Fibroblast of skin of scalp (primary cell): ENCODE measurements around the gene MED27.
A peak's percentile ranks its signal among the peaks of the same experiment; 100 is the strongest.

Experiments used
- DNase-seq: peaks from one replicate; pipeline ENCODE4 v3.0.0-alpha.2; 2013

MED27 gene

DNA sequence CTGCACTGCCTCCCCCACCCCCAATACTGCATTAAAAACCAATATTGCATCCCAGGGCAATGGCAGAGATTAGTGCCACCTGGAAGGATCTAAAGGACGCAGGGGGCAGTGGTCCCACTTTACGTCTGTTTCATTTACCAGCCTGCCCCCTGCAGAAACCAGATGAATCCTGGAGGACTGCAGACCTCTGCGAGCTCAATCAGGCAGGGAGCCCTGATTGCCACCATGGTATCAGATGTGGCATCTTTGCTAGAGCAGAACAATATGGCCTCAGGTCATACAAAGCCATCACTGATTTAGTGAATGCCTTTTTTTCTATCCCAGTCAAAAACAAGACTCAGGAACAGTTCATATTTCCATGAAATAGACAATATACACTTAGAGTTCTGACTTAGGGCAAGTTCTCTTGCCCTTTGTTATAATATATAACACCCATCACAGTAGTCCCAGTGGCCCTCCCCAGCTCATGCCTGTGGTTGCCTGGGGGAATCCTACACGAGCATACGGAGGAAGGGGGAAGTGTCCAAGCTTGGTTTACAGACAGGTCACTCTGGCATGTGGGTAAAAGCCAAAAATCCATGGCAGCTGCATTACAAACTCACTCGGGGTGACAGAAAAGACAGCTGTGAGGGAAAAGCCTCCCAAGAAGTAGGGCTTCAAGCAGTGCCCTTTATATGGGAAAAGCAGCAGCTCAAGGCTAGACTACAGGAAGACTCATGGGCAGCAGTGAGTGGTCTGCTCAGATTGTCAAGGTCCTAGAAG, 85.1 kb downstream of the MED27 start:
- DNase-seq, result peak; percentile 42

DNA sequence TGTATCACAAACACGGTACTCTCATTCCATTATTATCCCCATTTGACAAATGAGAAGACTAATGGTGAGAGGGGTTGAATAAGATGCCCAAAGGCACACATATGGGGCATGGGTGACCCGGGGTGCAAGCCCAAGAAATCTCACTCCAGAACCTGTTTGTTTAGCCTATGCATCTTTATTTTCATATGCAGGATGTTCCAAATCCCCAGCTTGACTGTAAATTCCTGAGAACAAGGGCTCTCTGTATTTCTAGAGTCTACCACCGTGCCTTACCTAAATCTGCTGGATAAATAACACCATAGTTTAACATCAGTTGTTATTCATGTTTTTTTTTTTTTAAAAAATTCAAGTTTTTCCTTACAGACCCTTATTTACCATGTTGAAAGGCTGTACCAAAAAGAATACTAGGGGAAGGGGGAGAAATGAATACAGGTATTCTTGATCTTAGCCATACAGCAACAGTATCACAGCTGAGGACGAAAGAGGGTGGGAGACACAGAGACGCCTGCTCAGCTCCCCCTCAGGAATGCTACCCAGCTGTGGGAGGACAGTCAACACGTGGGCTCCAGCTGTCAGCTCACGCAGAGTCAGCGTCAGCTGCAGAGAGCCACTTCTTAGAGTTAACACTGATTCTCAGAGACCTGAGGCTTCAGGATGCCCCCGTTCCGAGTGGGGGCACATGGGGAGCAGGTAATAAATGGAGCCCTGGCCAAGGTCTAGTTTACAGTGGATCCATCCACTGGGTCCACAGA, 86.6 kb downstream of the MED27 start:
- peak; percentile 29 for DNase-seq

DNA sequence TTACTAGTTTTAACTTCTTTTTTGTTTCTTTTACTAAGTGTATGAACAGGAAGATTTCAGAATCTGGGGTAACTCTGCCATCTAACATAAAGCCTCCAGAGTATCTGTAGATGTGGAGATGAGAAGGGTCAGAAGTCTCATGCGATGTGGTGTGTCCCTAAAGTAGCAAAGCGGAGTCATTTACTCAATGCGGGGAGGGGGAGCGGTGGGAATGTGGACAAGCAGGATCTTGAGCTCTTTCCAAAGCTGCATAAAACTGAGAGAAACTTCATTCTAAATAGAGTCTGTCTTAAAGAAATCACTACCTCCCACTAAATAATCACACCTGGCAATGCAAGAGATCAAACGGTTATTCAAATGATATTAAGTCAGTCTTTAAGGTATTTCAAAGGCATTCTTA, 92.4 kb downstream of the MED27 start:
- DNase-seq, result no peak

DNA sequence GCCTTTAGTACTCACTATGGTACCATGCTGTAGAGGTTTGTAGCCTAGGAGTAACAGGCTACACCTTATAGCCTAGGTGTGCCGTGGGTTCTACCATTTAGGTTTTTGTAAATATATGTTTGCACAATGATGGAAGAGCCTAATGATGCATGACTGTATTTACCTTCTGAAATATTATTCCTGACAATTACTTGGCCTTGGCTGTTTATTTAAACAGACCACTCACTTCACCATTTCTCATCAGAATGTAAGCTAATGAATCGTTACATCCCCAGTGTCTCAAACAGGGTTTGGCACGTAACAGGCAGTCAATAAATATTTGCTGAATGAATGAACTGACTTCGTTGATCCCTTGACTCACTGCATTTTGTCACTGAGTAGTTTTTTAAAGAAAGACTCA, 93.1 kb downstream of the MED27 start:
- DNase-seq, result no peak

DNA sequence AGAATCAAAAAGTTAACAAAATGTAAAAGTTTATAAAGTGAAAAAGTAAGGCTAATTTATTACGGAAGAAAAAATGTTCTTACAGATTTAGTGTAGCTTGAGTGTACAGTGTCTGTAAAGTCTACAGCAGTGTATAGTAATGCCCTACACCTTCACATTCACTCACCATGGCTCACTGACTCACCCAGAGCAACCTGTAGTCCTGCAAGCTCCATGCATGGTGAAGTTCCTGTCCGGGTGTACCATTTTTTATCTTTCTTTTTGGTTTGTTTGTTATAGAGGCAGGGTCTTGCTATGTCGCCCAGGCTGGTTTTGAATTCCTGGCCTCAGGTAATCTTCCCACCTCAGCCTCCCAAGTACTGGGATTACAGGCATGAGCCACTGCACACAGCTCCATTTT, 93.6 kb downstream of the MED27 start:
- no peak for DNase-seq

DNA sequence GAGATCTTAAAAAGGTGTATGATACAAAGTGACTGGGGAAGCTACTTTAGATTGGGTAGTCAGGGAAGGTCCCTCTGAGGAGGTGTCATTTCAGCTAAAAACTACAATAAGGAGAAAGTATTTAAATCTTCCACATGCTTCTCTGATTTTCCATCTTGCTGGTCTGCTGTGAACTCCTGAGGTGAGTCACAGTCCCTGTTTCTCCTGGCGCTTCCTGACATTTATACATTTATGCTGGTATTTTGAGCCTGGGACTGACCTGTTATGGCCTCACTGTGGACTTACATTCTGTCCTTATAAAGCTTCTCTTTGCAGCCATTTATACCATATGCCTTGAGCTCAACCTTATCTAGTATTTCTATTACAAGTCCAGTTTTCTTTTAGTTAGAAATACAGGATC, 95.1 kb downstream of the MED27 start:
- no peak for DNase-seq

DNA sequence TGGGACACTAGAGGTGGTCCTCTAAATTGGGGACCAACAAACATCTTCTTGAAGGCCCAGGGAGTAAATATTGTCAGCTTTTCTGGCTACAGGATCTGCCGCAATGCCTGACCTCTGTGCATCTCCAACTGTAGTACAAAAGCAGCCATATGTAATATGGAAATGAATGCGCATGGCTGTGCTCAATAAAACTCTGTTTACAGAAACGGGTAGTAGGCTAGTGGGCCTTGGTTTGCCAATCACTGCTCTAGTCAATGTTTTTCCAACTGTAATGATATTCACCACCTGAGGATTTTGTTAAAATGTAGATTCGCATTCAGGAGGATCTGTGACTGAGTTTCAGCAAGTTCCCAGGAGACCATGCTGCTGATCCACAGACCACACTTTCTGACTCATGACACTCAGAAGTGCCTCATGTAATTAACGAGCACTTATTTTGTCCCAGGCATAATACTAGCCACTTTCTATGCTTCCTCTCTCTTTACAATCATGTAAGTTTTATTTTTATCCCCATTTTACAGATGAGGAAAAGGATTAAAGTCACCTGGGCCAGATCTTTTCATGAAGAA, 96.9 kb downstream of the MED27 start:
- peak; percentile 64 for DNase-seq

DNA sequence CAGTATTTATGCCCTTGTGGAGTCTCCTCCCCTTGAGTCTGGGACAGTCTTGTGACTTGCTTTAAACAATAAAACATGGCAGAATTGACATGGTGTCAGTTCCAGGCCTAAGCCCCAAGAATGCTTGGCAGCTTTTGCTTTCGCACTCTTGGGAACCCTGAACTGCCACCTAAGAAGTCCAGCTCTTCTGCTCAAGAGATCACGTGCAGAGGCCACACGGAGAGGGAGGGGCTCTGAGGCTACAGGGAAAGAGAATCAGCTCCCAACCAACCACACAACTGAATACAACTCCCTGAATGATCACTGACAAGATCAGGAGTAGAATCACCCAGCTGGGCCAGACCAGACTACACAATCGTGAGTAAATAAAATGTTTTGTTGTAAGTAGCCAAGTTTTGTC, 97.6 kb downstream of the MED27 start:
- no peak for DNase-seq

DNA sequence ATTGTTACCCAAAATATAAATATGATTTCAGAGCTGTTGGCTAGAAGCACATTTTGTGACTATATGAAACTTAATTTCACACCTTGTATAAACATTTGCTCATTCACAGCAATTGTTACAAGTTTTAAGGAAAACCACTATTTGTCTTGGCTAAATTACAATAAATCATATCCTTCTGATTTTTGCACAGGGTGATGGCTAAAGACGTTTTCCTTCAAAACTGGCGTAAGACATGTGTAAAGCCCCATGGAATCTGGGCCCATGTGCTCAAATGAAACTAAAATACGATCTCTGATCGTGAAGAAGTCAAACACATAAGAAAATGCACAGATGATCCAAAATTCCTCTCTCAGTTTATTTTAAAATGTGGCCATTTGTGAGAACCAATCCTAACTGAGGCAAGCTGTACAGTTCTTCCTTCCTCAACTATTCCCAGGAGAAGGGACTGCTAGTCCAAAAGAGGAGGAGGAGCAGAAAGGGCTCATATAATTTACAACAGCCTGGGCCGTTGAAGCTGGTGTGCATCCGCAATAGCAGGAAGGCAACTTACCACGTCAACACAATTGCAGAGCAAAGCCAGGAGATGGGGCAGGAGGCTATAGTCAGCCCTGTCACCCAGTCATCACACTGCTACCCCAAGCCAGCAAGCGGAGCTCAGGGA, 98.4 kb downstream of the MED27 start:
- DNase-seq, result peak; percentile 51

DNA sequence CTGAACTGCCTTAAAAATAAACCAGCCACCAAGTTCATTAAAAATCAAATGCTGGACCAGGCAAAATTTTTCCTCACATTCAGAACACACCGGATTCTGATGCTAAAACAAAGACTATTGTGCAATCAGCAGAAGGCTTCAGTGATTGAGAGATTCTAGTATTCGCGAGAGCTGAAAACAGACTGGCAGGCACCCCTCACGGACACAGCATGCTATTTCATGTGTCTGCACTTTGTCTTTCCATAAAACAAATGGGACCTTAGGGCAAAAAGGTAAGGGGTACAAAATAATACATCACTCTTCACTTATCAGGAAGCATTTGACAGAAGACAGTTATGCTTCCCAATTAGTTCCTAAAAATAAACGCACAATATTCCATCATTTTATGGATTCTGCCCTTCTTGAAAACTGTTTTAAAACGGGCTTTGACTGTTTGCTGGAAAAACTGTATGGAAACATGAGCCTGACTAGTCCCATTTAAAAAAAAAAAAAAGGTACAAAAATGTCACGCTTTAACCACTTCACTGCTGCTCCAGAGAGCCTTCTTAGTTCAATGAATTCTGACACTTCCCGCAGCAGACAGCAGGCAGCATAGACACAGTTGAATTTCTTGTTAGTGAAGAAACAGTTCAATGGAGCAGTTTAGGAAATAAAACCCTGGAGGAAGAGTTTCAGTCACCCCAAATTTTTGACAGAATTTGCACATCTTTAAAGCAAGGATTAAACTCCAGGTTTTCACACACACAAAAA, 99.2 kb downstream of the MED27 start:
- no peak for DNase-seq

DNA sequence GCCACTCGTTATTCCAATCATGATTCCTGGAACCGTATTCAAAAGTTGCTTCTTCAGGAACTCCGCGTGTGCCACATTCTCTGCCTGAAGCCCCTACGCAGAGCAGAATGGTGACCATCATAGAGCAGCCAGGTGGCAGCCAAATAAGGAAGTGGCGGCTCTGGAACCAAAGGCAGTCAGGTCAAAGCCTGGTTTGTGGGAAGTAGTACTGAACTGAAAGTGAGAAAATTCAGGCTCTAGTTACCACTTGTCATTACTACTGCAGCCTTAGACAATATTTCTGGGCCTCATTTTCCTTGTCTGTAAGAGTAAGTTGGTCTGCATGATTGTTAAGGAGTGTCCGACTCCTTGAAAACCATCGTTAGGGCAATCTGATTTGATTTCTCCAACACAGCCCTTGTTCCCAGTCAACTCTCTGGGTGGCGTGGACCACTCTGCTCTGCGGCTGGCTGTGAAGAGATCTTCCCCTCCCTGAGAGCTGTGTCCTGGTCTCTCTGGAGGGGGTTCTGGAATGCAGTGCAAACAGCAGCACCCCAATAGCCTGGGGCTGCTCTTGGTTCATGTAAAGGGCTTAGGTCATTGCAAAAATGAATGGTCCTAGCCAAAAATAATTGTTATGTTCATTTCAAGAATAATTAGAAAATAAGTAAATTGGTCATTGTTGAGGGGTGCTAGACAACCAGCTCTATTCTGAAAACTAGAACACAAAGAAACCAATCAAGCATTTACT, 102.4 kb downstream of the MED27 start:
- DNase-seq, result no peak

DNA sequence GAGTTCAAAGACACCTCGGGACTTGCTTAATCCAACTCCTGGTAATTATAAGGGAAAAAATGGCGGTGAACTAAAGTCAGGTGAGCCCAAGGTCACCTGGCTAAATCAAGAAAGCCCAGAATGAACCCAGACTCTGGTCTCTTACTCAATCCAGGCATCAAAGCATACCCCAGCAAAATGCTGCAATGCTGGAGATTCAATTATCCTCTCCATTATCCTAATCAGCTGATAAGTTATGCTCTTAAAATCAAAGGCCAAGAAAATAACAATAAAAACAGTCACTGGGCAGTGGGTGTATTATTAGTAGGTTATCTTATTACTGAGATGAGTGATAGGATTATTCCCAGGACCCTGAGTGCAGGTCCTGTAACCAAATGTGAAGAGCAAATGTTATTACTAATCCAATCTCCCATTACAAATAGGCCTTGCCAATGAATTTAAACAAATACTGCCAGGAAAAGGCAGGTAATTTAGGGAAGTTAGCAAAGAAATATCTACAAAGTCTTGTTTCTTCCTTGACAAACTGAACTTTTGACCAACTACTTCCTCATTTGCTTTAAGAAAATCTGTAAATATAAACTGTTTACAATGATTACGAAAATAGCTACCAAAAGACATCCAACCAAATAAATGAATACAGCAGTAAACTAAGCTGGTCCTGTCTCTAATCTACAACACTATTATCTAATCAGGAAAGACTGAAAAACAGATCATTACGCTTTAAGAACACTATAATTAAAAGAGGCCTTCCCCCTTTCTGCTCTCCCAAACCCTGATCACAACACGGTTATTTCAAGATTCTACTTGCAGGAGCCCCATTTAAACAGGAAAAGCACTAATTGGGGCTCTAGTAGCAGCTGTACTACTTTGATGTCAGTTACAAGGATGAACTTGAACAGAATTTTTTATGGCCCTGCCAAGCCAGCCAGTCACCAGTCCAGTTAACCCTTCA, 103.2 kb downstream of the MED27 start:
- no peak for DNase-seq

DNA sequence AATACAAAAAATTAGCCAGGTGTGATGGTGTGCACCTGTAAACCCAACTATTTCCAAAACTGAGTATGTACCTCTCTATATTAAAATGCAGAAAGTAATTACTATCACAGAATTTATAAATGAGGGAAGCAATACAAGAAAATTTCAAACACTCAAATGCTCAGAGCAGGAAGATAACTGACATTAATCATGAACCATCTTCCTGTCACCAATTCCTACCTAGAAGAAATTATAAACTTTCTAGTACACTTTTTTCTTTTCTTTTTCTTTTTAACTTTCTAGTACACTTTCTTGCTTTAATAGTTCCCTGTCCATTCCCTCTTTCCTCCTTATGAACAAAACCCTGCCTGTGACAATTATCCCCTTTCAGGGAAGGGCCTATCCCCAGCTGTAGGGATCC, 106.8 kb downstream of the MED27 start:
- no peak for DNase-seq

DNA sequence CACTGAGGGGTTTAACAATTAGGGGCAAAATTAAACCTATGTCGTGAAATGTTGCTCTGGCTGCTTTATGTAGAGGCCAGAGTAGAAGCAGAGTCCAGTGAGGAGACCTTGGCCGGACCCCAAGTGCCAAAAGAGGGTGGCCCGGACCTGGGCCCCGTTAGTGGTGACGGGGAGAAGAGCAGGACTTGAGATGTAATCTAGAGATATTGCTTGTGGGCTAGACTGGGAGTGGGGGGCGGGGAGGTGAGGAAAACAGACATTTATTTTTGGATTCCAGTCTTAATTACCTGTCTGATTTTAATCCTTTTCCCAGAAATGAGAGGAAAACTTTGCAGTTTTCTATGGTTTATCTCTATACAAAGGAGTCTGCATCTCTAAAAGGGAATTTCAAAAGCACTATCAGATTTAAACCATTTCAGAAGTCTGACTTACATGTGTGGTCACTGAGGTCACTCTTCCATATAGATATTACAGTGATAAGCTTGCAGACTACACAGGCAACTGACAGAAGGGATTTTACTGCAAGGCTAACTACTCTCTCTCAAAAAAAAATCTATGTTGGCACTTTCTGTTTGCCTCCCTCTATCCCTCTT, 108.1 kb downstream of the MED27 start:
- DNase-seq, result no peak

DNA sequence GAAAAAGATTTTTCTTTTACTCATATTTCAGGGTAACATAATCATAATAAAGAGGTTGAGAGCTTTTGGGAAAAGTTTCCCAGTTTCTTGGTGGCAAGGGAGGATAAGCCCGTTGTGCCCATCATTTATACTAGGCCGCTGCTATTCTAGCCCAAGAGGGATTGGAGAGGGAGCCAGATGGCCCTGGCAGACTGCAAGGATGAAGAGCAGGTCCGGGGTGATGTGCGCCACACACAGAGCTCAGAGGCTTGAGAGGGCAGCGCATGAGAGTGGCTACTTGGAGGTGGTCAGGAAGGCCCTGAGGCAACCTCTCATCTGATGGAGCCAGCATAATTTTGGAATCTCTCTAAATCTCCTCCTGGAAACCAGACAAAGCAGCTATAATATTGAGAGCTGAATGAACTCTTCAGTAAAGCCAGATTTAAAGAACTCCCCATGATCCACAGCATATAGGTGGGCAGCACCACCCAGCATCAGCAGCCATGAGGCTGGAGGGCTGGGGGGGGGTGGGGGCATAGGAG, 110.1 kb downstream of the MED27 start:
- no peak for DNase-seq

DNA sequence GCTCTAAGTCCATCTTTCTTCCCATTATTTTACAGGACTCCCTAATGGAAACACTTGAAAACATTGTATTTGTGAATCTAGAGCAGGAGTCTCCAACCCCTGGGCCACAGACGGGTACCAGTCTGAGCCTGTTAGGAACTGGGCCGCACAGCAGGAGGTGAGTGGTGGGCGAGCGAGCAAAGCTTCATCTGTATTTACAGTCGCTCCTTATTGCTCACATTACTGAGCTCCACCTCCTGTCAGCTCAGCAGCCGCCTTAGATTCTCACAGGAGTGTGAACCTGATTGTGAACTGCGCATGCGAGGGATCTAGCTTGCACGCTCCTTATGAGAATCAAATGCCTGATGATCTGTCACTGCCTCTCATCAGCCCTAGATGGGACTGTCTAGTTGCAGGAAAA, 111.0 kb downstream of the MED27 start:
- DNase-seq, result no peak

DNA sequence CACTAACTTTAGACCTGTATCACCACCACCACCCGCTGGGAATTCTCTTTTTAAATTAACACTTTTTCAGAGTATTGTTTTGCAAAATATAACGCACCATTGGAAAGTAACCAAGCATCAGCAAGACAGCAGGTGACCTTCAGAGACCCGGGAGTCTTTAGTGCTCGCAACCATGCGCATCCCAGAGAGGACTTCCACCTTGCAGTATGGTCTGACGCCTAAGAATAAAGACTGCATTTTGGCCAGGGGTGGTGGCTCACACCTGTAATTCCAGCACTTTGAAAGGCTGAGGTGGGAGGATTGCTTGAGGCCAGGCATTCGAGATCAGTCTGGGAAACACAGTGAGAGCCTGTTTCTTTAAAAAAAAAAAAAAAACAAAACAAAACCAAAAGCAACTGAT, 113.8 kb downstream of the MED27 start:
- no peak for DNase-seq

DNA sequence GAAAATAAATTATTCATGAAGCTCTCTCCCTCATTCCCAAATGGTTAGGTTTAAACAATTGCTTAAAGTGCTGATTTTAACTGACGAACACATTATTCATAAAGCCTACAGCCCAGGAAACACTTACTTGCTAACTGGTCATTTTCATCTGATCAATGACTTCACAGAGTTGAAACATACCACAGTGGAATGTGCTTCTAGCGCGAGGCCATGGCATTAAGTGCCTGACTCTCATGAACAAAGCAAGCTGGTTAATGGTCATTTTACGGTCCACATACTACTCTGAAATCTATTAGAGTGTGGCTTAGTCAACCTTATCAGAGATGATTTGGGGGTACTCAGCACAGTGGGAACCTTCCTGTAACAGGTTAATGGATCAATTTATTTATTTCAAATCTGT, 114.6 kb downstream of the MED27 start:
- DNase-seq, result no peak

DNA sequence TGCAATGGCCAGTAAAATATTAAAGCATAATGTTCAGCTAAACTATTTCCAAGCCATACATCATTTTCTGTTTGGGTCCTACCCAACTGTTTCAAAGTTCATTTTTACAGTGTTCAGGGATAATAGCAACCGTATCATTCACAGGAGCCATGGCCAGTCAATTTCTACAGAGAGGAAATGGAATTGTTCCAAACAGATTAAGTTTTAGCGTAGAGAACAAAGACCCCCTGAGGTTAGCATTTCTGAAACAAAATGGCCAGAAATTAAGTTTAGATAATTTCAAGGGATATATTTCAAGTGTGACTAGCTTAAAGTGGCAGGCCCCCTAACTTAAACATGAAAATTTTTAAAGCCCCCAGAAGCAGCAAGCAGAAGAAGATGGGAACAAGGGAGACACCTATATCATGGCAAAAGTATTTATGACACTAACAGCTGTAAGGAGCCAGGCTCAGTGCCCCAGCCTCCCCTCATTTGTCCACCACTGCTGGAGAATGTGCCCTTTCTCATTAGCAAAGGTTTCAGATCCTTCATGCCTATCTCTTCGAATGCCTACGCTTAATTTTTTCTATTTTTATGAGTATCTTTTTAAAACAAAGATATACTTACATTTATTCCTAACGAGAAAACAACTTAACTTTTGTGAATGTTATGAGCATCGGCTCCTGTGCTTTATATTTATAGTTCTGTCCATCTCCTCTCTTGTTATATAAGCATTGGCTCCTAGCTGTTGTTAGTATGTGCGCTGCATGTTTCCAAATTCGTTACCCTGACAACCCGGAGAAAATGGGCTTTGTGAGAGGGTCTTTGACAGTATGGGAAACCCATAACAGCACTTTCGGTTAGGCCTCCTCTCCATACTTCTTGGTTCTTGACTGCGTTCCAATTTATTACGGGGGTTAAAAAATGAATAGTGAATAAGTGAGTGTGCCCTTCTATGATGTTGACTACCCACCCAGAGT, 116.3 kb downstream of the MED27 start:
- no peak for DNase-seq
